ENCODE measurements around the gene FGR. TPM values are rescaled to one million over a fixed set of nuclear protein-coding genes. Genes with fewer than 3 reads are reported as not detected.
A peak's percentile ranks its signal among the peaks of the same experiment; 100 is the strongest.

Gene FGR
- polyA plus RNA-seq, 1 of the 3 experiments (the other 2 are of a cell fraction) = not detected

DNA sequence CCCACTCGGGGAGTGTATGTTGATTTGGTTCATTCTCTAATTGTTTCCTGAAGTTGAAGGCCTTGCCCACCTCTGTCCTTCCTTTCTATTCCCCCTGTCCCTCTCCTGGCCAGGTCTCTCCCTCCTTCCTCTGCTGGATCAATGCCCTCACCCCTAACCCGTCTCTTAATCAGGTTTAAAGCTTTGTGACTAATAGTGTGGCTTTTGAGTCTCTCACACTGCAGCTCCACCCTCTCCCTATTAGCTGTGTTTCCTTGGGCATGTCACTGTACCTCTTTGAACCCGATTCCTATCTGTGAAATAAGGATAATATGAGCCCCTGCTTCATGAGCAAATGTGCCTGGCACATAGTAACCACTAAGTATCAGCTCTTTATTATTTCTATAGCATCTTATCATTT is 51.5 kb downstream of the FGR start (continued):
- TF ChIP-seq, protein P1, sequence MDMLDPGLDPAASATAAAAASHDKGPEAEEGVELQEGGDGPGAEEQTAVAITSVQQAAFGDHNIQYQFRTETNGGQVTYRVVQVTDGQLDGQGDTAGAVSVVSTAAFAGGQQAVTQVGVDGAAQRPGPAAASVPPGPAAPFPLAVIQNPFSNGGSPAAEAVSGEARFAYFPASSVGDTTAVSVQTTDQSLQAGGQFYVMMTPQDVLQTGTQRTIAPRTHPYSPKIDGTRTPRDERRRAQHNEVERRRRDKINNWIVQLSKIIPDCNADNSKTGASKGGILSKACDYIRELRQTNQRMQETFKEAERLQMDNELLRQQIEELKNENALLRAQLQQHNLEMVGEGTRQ (IDR thresholded peaks at IDR 0.05; ENCODE audit: borderline replicate concordance, low read depth, low read length) = no peak
- TF ChIP-seq GABPA (IDR thresholded peaks at IDR 0.05; ENCODE audit: low read depth) = no peak
- TF ChIP-seq, protein P2, sequence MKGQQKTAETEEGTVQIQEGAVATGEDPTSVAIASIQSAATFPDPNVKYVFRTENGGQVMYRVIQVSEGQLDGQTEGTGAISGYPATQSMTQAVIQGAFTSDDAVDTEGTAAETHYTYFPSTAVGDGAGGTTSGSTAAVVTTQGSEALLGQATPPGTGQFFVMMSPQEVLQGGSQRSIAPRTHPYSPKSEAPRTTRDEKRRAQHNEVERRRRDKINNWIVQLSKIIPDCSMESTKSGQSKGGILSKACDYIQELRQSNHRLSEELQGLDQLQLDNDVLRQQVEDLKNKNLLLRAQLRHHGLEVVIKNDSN (IDR thresholded peaks at IDR 0.05; ENCODE audit: borderline replicate concordance, low read depth) = no peak
- TF ChIP-seq SMC3 (IDR thresholded peaks at IDR 0.05; ENCODE audit: low read depth, low read length) = no peak
- no peak for TF ChIP-seq FOXM1 (IDR thresholded peaks at IDR 0.05; ENCODE audit: low read depth)

DNA sequence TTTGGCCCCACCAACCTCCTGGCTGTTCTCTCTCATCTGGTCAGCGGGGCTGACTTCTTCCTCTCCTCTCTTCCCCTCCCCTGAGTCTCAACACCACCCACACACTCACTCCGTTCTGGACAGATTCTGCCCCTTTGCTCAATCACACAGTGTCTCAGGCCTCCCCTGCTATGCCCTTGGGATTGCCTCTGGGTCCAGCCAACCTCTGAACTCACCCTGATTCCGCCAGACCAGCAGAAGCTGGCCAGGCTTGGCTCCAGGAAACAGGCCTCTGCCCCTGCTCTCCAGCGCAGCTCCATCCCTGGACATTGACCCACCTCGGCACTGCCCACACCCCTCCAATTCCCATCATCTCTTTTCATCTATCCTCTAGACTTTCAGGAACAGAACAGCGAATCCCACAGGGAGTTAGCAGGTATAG is 53.2 kb downstream of the FGR start:
- TF ChIP-seq FOXJ3 (CRISPR knock-in tag; IDR thresholded peaks at IDR 0.05) = no peak
- TF ChIP-seq, protein P3, sequence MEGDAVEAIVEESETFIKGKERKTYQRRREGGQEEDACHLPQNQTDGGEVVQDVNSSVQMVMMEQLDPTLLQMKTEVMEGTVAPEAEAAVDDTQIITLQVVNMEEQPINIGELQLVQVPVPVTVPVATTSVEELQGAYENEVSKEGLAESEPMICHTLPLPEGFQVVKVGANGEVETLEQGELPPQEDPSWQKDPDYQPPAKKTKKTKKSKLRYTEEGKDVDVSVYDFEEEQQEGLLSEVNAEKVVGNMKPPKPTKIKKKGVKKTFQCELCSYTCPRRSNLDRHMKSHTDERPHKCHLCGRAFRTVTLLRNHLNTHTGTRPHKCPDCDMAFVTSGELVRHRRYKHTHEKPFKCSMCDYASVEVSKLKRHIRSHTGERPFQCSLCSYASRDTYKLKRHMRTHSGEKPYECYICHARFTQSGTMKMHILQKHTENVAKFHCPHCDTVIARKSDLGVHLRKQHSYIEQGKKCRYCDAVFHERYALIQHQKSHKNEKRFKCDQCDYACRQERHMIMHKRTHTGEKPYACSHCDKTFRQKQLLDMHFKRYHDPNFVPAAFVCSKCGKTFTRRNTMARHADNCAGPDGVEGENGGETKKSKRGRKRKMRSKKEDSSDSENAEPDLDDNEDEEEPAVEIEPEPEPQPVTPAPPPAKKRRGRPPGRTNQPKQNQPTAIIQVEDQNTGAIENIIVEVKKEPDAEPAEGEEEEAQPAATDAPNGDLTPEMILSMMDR (IDR thresholded peaks at IDR 0.05) = no peak
- TF ChIP-seq RXRA (IDR thresholded peaks at IDR 0.05; ENCODE audit: borderline replicate concordance, low read depth) = no peak
- no peaks in the 10 kb centered on the region for H3K36me3 ChIP-seq (replicated peaks in 1 of 2; ENCODE audit: control insufficient read depth in 1 of 2, insufficient read depth in 2 of 2, low read length in 1 of 2)
- no peak overlapping the region for H3K9ac ChIP-seq
- ChIA-PET POLR2A (no interaction called here), CTCF (interaction anchor here (1.5 to 4.1 kb wide), 5 partner anchors 11 to 285 kb away, joined by 3 to 18 read pairs (median 8); no protein-coding TSS in a partner anchor)
- peaks cover 67% of the 10 kb centered on the region for H4K20me1 ChIP-seq (ENCODE audit: insufficient read depth)
- no peak overlapping the region for H3K27ac ChIP-seq (ENCODE audit: low read depth in 2 of 2, low read length in 1 of 2)
- DNase-seq = no peak
- H3K27me3 ChIP-seq (ENCODE audit: insufficient read depth) = no peaks in the 10 kb centered on the region
- WGBS (ENCODE audit: low lambda C conversion rate) = 95% methylated on average over 6 of the region's 6 CpGs
- H3K4me2 ChIP-seq = no peak overlapping the region
- no peaks in the 10 kb centered on the region for H3K9me3 ChIP-seq
- H3K9me2 ChIP-seq = no peaks in the 10 kb centered on the region
- peaks cover 1 to 11% of the 10 kb centered on the region in 2 experiments; a peak in 2 of 4 replicates for H3K4me1 ChIP-seq (ENCODE audit: control insufficient read depth in 1 of 2, insufficient read depth in 2 of 2, low read depth in 1 of 2, low read length in 1 of 2)
- H3K79me2 ChIP-seq (ENCODE audit: insufficient read depth) = peaks cover 69% of the 10 kb centered on the region
- H2AFZ ChIP-seq (ENCODE audit: low read depth) = no peak overlapping the region
- H3K4me3 ChIP-seq (ENCODE audit: low read depth in 2 of 2, low read length in 1 of 2) = no peak overlapping the region
- no peaks in the 10 kb centered on the region for H3F3A ChIP-seq (replicated peaks; ENCODE audit: insufficient read depth)

DNA sequence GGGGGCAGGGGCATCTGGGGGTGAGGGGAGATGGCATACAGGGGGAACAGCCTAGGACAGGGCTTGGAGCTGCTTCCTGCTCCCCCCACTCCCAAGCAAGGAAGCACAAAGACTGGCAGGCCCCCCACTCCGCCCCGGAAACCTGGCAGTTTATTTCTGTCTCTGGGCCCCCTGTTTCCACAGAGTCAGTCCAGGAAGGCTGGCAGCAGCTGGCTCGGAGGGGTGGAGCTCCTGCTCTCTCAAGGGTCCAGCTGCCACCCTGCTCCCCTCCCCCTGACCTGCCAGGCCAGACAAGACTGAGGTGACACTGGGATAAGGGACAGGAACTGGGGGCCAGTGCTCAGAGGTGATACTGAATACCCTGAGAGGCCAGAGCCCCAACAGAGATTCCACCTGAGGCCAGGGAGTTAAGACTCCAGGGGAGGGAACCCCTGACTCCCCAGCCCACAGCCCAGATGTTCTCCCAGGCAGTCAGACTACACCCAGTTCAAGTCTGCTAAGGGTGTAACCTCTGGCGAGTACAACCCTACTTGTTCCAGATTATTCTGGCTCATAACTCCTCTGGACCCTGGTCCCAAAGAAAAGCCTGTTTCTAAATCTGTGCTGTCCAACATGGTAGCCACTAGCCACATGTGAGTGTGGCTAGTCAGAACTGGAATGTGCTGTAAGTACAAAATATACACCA is 57.3 kb downstream of the FGR start:
- H3K9me2 ChIP-seq = no peaks in the 10 kb centered on the region
- no peaks in the 10 kb centered on the region for H3K36me3 ChIP-seq (replicated peaks in 1 of 2; ENCODE audit: control insufficient read depth in 1 of 2, insufficient read depth in 2 of 2, low read length in 1 of 2)
- H3K4me1 ChIP-seq (ENCODE audit: control insufficient read depth in 1 of 2, insufficient read depth in 2 of 2, low read depth in 1 of 2, low read length in 1 of 2) = peaks cover 35 to 39% of the 10 kb centered on the region in 2 experiments; a peak in 2 of 4 replicates
- no peak overlapping the region for H2AFZ ChIP-seq (ENCODE audit: low read depth)
- POLR2A ChIA-PET = no interaction called here
- H3K4me3 ChIP-seq (ENCODE audit: low read depth in 2 of 2, low read length in 1 of 2) = no peak overlapping the region
- CTCF ChIA-PET = interaction anchor here (1.4 to 11.9 kb wide), 5 partner anchors 9 to 182 kb away, joined by 4 to 131 read pairs (median 6); no protein-coding TSS in a partner anchor
- peaks cover 71% of the 10 kb centered on the region; the same call in 1 of the 2 replicates for H3K79me2 ChIP-seq (ENCODE audit: insufficient read depth)
- H3K27ac ChIP-seq (ENCODE audit: low read depth in 2 of 2, low read length in 1 of 2) = peak overlapping the region in 1 of 2 experiments; percentile 25; a peak in 2 of 4 replicates
- WGBS (ENCODE audit: low lambda C conversion rate) = 100% methylated on average over 1 of the region's 4 CpGs
- no peak overlapping the region for H3K9ac ChIP-seq
- H4K20me1 ChIP-seq (ENCODE audit: insufficient read depth) = peaks cover 57% of the 10 kb centered on the region
- DNase-seq = no peak
- H3F3A ChIP-seq (replicated peaks; ENCODE audit: insufficient read depth) = peaks cover 6% of the 10 kb centered on the region
- no peak overlapping the region for H3K4me2 ChIP-seq
- no peaks in the 10 kb centered on the region for H3K27me3 ChIP-seq (ENCODE audit: insufficient read depth)
- H3K9me3 ChIP-seq = no peaks in the 10 kb centered on the region
- TF ChIP-seq EP300 (IDR thresholded peaks at IDR 0.05; ENCODE audit: borderline replicate concordance in 1 of 2, low read depth in 1 of 2, low read length in 1 of 2) (no peak), JUND (IDR thresholded peaks at IDR 0.05) (no peak), GABPA (IDR thresholded peaks at IDR 0.05; ENCODE audit: low read depth) (no peak), YY1 (IDR thresholded peaks at IDR 0.05; ENCODE audit: low read depth) (no peak), SMC3 (IDR thresholded peaks at IDR 0.05; ENCODE audit: low read depth, low read length) (no peak), FOXM1 (IDR thresholded peaks at IDR 0.05; ENCODE audit: low read depth) (no peak), TCF12 (IDR thresholded peaks at IDR 0.05) (no peak), NRF1 (IDR thresholded peaks at IDR 0.05; ENCODE audit: low read depth, low read length) (no peak), TAF1 (IDR thresholded peaks at IDR 0.05; ENCODE audit: borderline replicate concordance, low read depth, low read length) (no peak)
- TF ChIP-seq, protein P4, sequence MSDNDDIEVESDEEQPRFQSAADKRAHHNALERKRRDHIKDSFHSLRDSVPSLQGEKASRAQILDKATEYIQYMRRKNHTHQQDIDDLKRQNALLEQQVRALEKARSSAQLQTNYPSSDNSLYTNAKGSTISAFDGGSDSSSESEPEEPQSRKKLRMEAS (IDR thresholded peaks at IDR 0.05; ENCODE audit: low read depth) = no peak
- TF ChIP-seq, protein P3 (IDR thresholded peaks at IDR 0.05) = no peak
- TF ChIP-seq, protein P5, sequence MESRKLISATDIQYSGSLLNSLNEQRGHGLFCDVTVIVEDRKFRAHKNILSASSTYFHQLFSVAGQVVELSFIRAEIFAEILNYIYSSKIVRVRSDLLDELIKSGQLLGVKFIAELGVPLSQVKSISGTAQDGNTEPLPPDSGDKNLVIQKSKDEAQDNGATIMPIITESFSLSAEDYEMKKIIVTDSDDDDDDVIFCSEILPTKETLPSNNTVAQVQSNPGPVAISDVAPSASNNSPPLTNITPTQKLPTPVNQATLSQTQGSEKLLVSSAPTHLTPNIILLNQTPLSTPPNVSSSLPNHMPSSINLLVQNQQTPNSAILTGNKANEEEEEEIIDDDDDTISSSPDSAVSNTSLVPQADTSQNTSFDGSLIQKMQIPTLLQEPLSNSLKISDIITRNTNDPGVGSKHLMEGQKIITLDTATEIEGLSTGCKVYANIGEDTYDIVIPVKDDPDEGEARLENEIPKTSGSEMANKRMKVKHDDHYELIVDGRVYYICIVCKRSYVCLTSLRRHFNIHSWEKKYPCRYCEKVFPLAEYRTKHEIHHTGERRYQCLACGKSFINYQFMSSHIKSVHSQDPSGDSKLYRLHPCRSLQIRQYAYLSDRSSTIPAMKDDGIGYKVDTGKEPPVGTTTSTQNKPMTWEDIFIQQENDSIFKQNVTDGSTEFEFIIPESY (IDR thresholded peaks at IDR 0.05; ENCODE audit: borderline replicate concordance, low read depth) = no peak
